ENCODE measurements around the gene ZNF134.

ZNF134 gene

GRCh38 chr19:57583104-57583520 lies 30.9 kb upstream of the ZNF134 start:
- no peak for FAIRE-seq
- TF ChIP-seq CTCF (IDR thresholded peaks at IDR 0.05; ENCODE audit: insufficient read depth, missing control alignments) = no peak

GRCh38 chr19:57583521-57584416 lies 30.3 kb upstream of the ZNF134 start, which contains the start of gene ZIK1:
ZIK1 (plus strand) TSS chr19:57584145; CDS start chr19:57584357, 212 bp downstream.
- DNase-seq (ENCODE audit: insufficient read length, low spot score) = peak; percentile 98
- FAIRE-seq = peak; percentile 46
- peak; percentile 19 for TF ChIP-seq CTCF (IDR thresholded peaks at IDR 0.05; ENCODE audit: insufficient read depth, missing control alignments)

More at GRCh38 chr19:57583104-57583520, 30.9 kb upstream of the ZNF134 start:
- DNase-seq (ENCODE audit: insufficient read length, low spot score) = no peak

- TF ChIP-seq CTCF (IDR thresholded peaks at IDR 0.05; ENCODE audit: insufficient read depth, missing control alignments) = no peak
- DNase-seq (ENCODE audit: insufficient read length, low spot score) (no peak), FAIRE-seq (no peak)
These were observed 26.5 kb upstream of the ZNF134 start for GRCh38 chr19:57587529-57587928.

GRCh38 chr19:57599377-57599760 lies 14.7 kb upstream of the ZNF134 start:
- FAIRE-seq = no peak

GRCh38 chr19:57599761-57600383 lies 14.2 kb upstream of the ZNF134 start, which contains the start of gene ZNF530:
ZNF530 (plus strand) TSS chr19:57599885; CDS start chr19:57604346, 4,461 bp downstream.
- DNase-seq (ENCODE audit: insufficient read length, low spot score) (peak; percentile 86), FAIRE-seq (no peak)
- no peak for TF ChIP-seq CTCF (IDR thresholded peaks at IDR 0.05; ENCODE audit: insufficient read depth, missing control alignments)

More at GRCh38 chr19:57599377-57599760, 14.7 kb upstream of the ZNF134 start:
- no peak for TF ChIP-seq CTCF (IDR thresholded peaks at IDR 0.05; ENCODE audit: insufficient read depth, missing control alignments)
- DNase-seq (ENCODE audit: insufficient read length, low spot score) = no peak

GRCh38 chr19:57606931-57607330 lies 7.1 kb upstream of the ZNF134 start:
- DNase-seq (ENCODE audit: insufficient read length, low spot score) (no peak), FAIRE-seq (no peak)
- no peak for TF ChIP-seq CTCF (IDR thresholded peaks at IDR 0.05; ENCODE audit: insufficient read depth, missing control alignments)

All from D721Med (cell line).